RWPE2 (cell line): ENCODE data around the gene RAB24.

ENCODE experiments used
- ATAC-seq: fragments of 200-7000 bp; cut with Tn5 transposase; 3 replicates; pipeline ENCODE4 v1.9.1; 2021; ENCODE audit warnings: low read depth
- DNase-seq: peaks from one replicate; pipeline ENCODE4 v3.0.0-alpha.2; 2020; ENCODE audit warnings: low spot score
- H3K27ac ChIP-seq: fragments of 450-650 bp; 2 replicates; pipeline ENCODE4 v1.5.1; 2017; ENCODE audit warnings: mild to moderate bottlenecking; ENCODE audit not compliant: poor library complexity, severe bottlenecking
- H3K27me3 ChIP-seq: fragments of 250-450 bp; sonication (Bioruptor Pico); 2 replicates; pipeline ENCODE4 v1.5.1; 2021; ENCODE audit warnings: mild to moderate bottlenecking, moderate library complexity; ENCODE audit not compliant: insufficient read depth, poor library complexity, severe bottlenecking
- H3K36me3 ChIP-seq: fragments of 250-450 bp; sonication (Bioruptor Pico); 2 replicates; pipeline ENCODE4 v1.5.1; 2020; ENCODE audit warnings: low read depth, mild to moderate bottlenecking, moderate library complexity
- H3K4me1 ChIP-seq: fragments of 250-450 bp; sonication (Bioruptor Pico); 2 replicates; pipeline ENCODE4 v1.5.1; 2021; ENCODE audit warnings: mild to moderate bottlenecking, moderate library complexity; ENCODE audit not compliant: insufficient read depth, poor library complexity, severe bottlenecking
- H3K4me3 ChIP-seq: fragments of 250-450 bp; sonication (Bioruptor Pico); 2 replicates; pipeline ENCODE4 v1.5.1; 2021; ENCODE audit warnings: mild to moderate bottlenecking, moderate library complexity; ENCODE audit not compliant: severe bottlenecking
- H3K9me3 ChIP-seq: fragments of 250-450 bp; sonication (Bioruptor Pico); 2 replicates; pipeline ENCODE4 v1.5.1; 2021; ENCODE audit warnings: mild to moderate bottlenecking, moderate library complexity; ENCODE audit not compliant: severe bottlenecking
- CTCF ChIP-seq: fragments of 450-650 bp; IDR thresholded peaks from one replicate; pipeline ENCODE4 v1.5.1; 2017; ENCODE audit warnings: mild to moderate bottlenecking, moderate library complexity; ENCODE audit not compliant: poor library complexity, severe bottlenecking

Gene RAB24

GRCh38 chr5:177311392-177311722, 7.8 kb upstream of the RAB24 start:
- peak; percentile 27 for ATAC-seq
- TF ChIP-seq CTCF = no peak
- no peaks in the 10 kb centered on the region for H3K4me1 ChIP-seq
- H3K27ac ChIP-seq = peak overlapping the region; percentile 59
- H3K4me3 ChIP-seq = peak overlapping the region; percentile 50
- H3K36me3 ChIP-seq = peaks cover 26% of the 10 kb centered on the region
- H3K27me3 ChIP-seq = no peaks in the 10 kb centered on the region
- no peak for DNase-seq
- H3K9me3 ChIP-seq = no peaks in the 10 kb centered on the region

- no peak for DNase-seq
- peak overlapping the region; percentile 50 for H3K4me3 ChIP-seq
- TF ChIP-seq CTCF = no peak
- H3K4me1 ChIP-seq = no peaks in the 10 kb centered on the region
- peak overlapping the region; percentile 59 for H3K27ac ChIP-seq
- no peaks in the 10 kb centered on the region for H3K27me3 ChIP-seq
- H3K36me3 ChIP-seq = peaks cover 31% of the 10 kb centered on the region
- ATAC-seq = no peak
- H3K9me3 ChIP-seq = no peaks in the 10 kb centered on the region
These were observed 7.4 kb upstream of the RAB24 start for GRCh38 chr5:177310757-177311391.

- H3K4me1 ChIP-seq = no peaks in the 10 kb centered on the region
- peak overlapping the region; percentile 59 for H3K27ac ChIP-seq
- H3K4me3 ChIP-seq = peak overlapping the region; percentile 50
- H3K27me3 ChIP-seq = no peaks in the 10 kb centered on the region
- peaks cover 36% of the 10 kb centered on the region for H3K36me3 ChIP-seq
- H3K9me3 ChIP-seq = no peaks in the 10 kb centered on the region
- no peak for ATAC-seq
- DNase-seq = no peak
- no peak for TF ChIP-seq CTCF
These were observed 6.8 kb upstream of the RAB24 start for GRCh38 chr5:177310332-177310731.

- ATAC-seq = peak; percentile 18; the same call in 1 of the 3 replicates
- Histone ChIP-seq H3K27me3 (no peaks in the 10 kb centered on the region), H3K4me3 (no peak overlapping the region), H3K36me3 (peaks cover 43% of the 10 kb centered on the region), H3K27ac (no peak overlapping the region), H3K9me3 (no peaks in the 10 kb centered on the region), H3K4me1 (no peaks in the 10 kb centered on the region)
- TF ChIP-seq CTCF = peak; percentile 97
- DNase-seq = no peak
These were observed 6.1 kb upstream of the RAB24 start for GRCh38 chr5:177309351-177310191.

GRCh38 chr5:177308740-177309139, 5.2 kb upstream of the RAB24 start:
- Histone ChIP-seq H3K9me3 (no peaks in the 10 kb centered on the region), H3K27ac (no peak overlapping the region), H3K36me3 (peaks cover 43% of the 10 kb centered on the region), H3K4me1 (no peaks in the 10 kb centered on the region), H3K4me3 (no peak overlapping the region), H3K27me3 (no peaks in the 10 kb centered on the region)
- DNase-seq (no peak), ATAC-seq (no peak)
- no peak for TF ChIP-seq CTCF
